Fibroblast of lung (primary cell): ENCODE measurements around the gene TUBGCP3. TPM values are rescaled to one million over a fixed set of nuclear protein-coding genes. Genes with fewer than 3 reads are reported as not detected.

Source experiments
- DNase-seq, 2 donors: peaks; one replicate each; pipeline versions ENCODE4 v3.0.0 to v3.0.0-alpha.2; 2010; ENCODE audit warnings: low read depth in 2 of 2
- H2AFZ ChIP-seq: 2 replicates; pipeline ENCODE4 v1.5.1; 2012; ENCODE audit warnings: low read length, control low read depth, inconsistent platforms
- H3K27ac ChIP-seq: 2 replicates; pipeline ENCODE4 v1.5.1; 2011; ENCODE audit warnings: low read length, control low read depth; ENCODE audit not compliant: insufficient read depth
- H3K27me3 ChIP-seq: 2 replicates; pipeline ENCODE4 v1.5.1; 2011; ENCODE audit warnings: mild to moderate bottlenecking, low read length; ENCODE audit not compliant: control insufficient read depth, insufficient read depth
- H3K36me3 ChIP-seq: 2 replicates; pipeline ENCODE4 v1.5.1; 2011; ENCODE audit warnings: low read length; ENCODE audit not compliant: control insufficient read depth, insufficient read depth
- H3K4me1 ChIP-seq: 2 replicates; pipeline ENCODE4 v1.5.1; 2011; ENCODE audit warnings: low read length; ENCODE audit not compliant: control insufficient read depth, insufficient read depth; ENCODE audit errors: extremely low read depth
- H3K4me2 ChIP-seq: 2 replicates; pipeline ENCODE4 v1.5.1; 2011; ENCODE audit warnings: low read length, control low read depth; ENCODE audit not compliant: insufficient read depth; ENCODE audit errors: extremely low read depth
- H3K4me3 ChIP-seq, 4 experiments: fragments of 200-600 bp in 1 of 4; sonication (generic) in 1 of 4; replicated peaks in 1 of 4; 2 replicates each; pipeline ENCODE4 v1.5.1; 2011 to 2016; ENCODE audit warnings: low read length in 4 of 4, low read depth in 3 of 4, mild to moderate bottlenecking in 3 of 4, control low read depth in 2 of 4, inconsistent platforms in 1 of 4, mixed read lengths in 1 of 4; ENCODE audit not compliant: insufficient read depth in 1 of 4; ENCODE audit errors: control extremely low read depth in 1 of 4
- H3K79me2 ChIP-seq: 2 replicates; pipeline ENCODE4 v1.5.1; 2012; ENCODE audit warnings: mild to moderate bottlenecking, low read length, inconsistent platforms; ENCODE audit not compliant: control insufficient read depth, insufficient read depth
- H3K9ac ChIP-seq: 2 replicates; pipeline ENCODE4 v1.5.1; 2011; ENCODE audit warnings: mild to moderate bottlenecking, low read length, control low read depth; ENCODE audit not compliant: insufficient read depth
- H3K9me3 ChIP-seq: 2 replicates; pipeline ENCODE4 v1.5.1; 2012; ENCODE audit warnings: low read depth, low read length; ENCODE audit not compliant: control insufficient read depth, insufficient read depth
- H4K20me1 ChIP-seq: 2 replicates; pipeline ENCODE4 v1.5.1; 2011; ENCODE audit warnings: low read length; ENCODE audit not compliant: control insufficient read depth, insufficient read depth; ENCODE audit errors: extremely low read depth
- EZH2 ChIP-seq: IDR thresholded peaks from 2 replicates; pipeline ENCODE4 v1.5.1; 2012; ENCODE audit warnings: low read length, control low read depth, mild to moderate bottlenecking; ENCODE audit errors: missing control alignments
- polyA plus RNA-seq, 2 donors: library from polyadenylated mRNA; depleted of rRNA in 1 of 2; stranded (reverse) in 1 of 2; unstranded in 1 of 2; fragments of >200 nt; gene quantifications; 2 replicates each; pipeline ENCODE4 v1.2.1, GENCODE V29; 2011 to 2012; ENCODE audit warnings: missing spikeins in 1 of 2
- total RNA-seq: library from RNA; depleted of rRNA; stranded (reverse); fragments of >200 nt; gene quantifications from 2 replicates; pipeline ENCODE4 v1.2.1, GENCODE V29; 2014
- TF ChIP-seq, protein P1 (sequence below), 2 donors: IDR thresholded peaks in 1 of 2; conservative IDR thresholded peaks in 1 of 2; 1 replicate in 1 of 2; 2 replicates in 1 of 2; pipeline ENCODE4 v1.5.1; 2011 to 2012; ENCODE audit warnings: low read length in 2 of 2, control low read depth in 1 of 2, inconsistent platforms in 1 of 2, low read depth in 1 of 2, mild to moderate bottlenecking in 1 of 2

TUBGCP3 gene
- total and polyA plus RNA-seq, 2 donors (not counting 1 experiment from before 2014, with no cell fraction given) = 14.5 to 17.2 TPM

DNA sequence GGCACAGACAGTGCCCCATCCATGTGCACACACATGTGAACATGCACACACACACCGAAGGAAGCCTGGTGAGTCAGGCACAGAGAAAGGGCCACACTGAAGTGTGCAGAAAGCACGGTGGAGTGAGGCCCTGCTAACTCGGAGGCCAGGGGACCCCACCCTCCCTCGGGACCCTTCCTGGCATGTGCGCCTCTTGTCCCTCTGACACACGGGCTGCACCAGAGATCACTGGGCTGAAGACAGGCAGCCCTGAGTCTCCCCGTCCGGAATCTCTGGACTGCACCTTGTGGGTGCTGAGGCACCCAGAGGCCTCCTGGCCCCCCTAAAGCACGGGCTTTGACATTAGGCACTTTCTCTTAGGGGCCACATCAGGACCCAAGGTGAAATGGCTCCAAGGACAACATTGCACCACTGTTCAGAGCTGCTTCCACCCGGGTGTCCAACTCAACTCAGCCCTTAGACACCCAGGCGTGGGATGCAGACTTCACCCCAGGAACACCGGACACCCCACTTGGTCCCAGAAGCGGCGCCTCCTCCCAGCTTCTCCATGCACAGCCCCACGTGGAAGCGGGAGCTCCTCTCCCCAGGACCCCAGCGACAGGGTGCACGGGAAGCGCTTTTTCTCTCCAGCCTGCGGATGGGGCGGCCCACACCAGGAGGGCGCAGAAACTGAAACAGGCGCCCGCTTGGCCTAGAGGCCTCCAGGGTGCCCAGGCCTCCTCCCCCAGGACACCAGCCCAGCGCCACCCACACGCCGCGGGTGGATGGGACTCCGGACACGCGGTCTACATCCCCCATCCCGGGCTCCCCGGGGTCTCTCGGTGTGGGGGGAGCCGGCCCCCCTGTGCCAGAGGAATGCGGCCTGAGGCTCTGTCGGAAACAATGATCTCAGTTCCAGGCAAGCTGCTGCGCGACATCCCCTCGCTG lies 121.6 kb downstream of the TUBGCP3 start:
- Histone ChIP-seq H3K9ac (no peak overlapping the region), H3K36me3 (no peaks in the 10 kb centered on the region), H3K4me1 (no peaks in the 10 kb centered on the region), H3K4me2 (no peak overlapping the region), H3K79me2 (no peaks in the 10 kb centered on the region), H3K9me3 (no peaks in the 10 kb centered on the region), H3K4me3 (no peak overlapping the region), H2AFZ (no peak overlapping the region), H4K20me1 (no peaks in the 10 kb centered on the region), H3K27ac (no peak overlapping the region), H3K27me3 (no peaks in the 10 kb centered on the region)
- no peak for DNase-seq
- TF ChIP-seq, protein P1, sequence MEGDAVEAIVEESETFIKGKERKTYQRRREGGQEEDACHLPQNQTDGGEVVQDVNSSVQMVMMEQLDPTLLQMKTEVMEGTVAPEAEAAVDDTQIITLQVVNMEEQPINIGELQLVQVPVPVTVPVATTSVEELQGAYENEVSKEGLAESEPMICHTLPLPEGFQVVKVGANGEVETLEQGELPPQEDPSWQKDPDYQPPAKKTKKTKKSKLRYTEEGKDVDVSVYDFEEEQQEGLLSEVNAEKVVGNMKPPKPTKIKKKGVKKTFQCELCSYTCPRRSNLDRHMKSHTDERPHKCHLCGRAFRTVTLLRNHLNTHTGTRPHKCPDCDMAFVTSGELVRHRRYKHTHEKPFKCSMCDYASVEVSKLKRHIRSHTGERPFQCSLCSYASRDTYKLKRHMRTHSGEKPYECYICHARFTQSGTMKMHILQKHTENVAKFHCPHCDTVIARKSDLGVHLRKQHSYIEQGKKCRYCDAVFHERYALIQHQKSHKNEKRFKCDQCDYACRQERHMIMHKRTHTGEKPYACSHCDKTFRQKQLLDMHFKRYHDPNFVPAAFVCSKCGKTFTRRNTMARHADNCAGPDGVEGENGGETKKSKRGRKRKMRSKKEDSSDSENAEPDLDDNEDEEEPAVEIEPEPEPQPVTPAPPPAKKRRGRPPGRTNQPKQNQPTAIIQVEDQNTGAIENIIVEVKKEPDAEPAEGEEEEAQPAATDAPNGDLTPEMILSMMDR (conservative IDR thresholded peaks at IDR 0.05 in 1 of 2, IDR thresholded peaks at IDR 0.05 in 1 of 2; ENCODE audit: low read depth in 1 of 2, low read length in 2 of 2) = no peak

GRCh38 chr13:112465251-112466131 lies 122.5 kb downstream of the TUBGCP3 start:
- H3K4me3 ChIP-seq = no peak overlapping the region
- no peak overlapping the region for H3K4me2 ChIP-seq
- no peaks in the 10 kb centered on the region for H3K79me2 ChIP-seq
- no peaks in the 10 kb centered on the region for H4K20me1 ChIP-seq
- H3K27ac ChIP-seq = no peak overlapping the region
- no peak for DNase-seq
- no peak overlapping the region for H3K9ac ChIP-seq
- H3K36me3 ChIP-seq = no peaks in the 10 kb centered on the region
- H3K4me1 ChIP-seq = no peaks in the 10 kb centered on the region
- TF ChIP-seq, protein P1 (conservative IDR thresholded peaks at IDR 0.05 in 1 of 2, IDR thresholded peaks at IDR 0.05 in 1 of 2; ENCODE audit: low read depth in 1 of 2, low read length in 2 of 2) = no peak
- no peak for TF ChIP-seq EZH2
- no peaks in the 10 kb centered on the region for H3K27me3 ChIP-seq
- no peak overlapping the region for H2AFZ ChIP-seq
- no peaks in the 10 kb centered on the region for H3K9me3 ChIP-seq

- Histone ChIP-seq H3K9me3 (no peaks in the 10 kb centered on the region), H3K4me3 (no peak overlapping the region), H3K4me2 (no peak overlapping the region), H3K4me1 (no peaks in the 10 kb centered on the region), H3K9ac (no peak overlapping the region), H2AFZ (no peak overlapping the region), H3K27me3 (no peaks in the 10 kb centered on the region), H3K79me2 (no peaks in the 10 kb centered on the region), H3K36me3 (no peaks in the 10 kb centered on the region), H4K20me1 (no peaks in the 10 kb centered on the region), H3K27ac (no peak overlapping the region)
- no peak for DNase-seq
- TF ChIP-seq, protein P1 (conservative IDR thresholded peaks at IDR 0.05 in 1 of 2, IDR thresholded peaks at IDR 0.05 in 1 of 2; ENCODE audit: low read depth in 1 of 2, low read length in 2 of 2) = no peak
- no peak for TF ChIP-seq EZH2
These were observed 123.2 kb downstream of the TUBGCP3 start for GRCh38 chr13:112464720-112465119.
